NCI-H2081 (cell line): ENCODE results near the gene ADCYAP1.
"Not testable (repeated sequence)": the region's sequence is repeated elsewhere in the genome, so short reads cannot be mapped to it uniquely, and the experiment has no call there.

Experiments used
- DNase-seq, 2 experiments: peaks; one replicate each; lab custom pipeline; 2025; lab: John Stamatoyannopoulos, UW

Gene ADCYAP1

GRCh38 chr18:904218-905090 is at the start of gene ADCYAP1:
Gene ADCYAP1 (plus strand): TSS chr18:904871. CDS start chr18:905387, 516 bp downstream.
- no peak for DNase-seq

GRCh38 chr18:857986-858385 is 46.7 kb upstream of the ADCYAP1 start:
- no peak for DNase-seq

DNA sequence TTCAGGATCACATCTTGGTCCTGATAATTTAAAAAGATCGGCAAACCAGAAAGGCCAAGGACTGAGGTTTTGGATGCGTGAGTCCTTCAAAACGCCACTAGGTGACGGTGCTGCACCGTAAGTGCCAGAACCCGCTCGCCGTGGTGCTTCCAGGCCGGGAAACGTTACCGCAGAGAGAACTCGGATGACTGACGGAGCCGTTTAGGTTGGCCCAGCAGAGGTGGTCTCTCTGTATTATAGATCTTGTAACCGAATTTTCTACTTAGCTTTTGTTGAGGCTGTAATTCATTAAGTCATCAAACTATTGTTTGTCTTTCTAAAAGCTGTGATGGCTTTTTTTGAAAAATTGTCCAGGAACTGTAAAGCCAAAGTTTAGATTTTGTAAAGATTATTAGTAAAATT is 39.8 kb upstream of the ADCYAP1 start:
- peak; percentile 76 to 79 for DNase-seq

- no peak for DNase-seq
Observed at GRCh38 chr18:867257-867656, 37.4 kb upstream of the ADCYAP1 start.

DNA sequence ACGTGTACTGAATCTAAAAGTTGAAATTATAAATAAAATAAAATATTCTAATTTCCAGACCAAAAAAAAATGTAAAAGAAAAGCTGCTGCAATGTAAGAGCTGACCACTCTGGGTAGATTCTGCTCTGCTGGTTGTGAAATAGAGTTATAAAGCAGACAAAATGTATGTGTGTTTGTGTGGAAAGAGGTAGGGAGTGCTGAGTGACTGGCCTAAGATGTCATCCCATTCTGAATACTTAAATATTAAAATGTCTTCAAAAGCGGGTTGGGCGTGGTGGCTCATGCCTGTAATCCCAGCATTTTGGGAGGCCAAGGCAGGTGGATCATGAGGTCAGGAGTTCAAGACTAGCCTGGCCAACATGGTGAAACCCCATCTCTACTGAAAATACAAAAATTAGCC is 31.2 kb upstream of the ADCYAP1 start:
- DNase-seq = not testable (repeated sequence)

GRCh38 chr18:875912-876311 is 28.8 kb upstream of the ADCYAP1 start:
- no peak for DNase-seq

GRCh38 chr18:877238-877637 is 27.4 kb upstream of the ADCYAP1 start:
- DNase-seq = no peak

DNA sequence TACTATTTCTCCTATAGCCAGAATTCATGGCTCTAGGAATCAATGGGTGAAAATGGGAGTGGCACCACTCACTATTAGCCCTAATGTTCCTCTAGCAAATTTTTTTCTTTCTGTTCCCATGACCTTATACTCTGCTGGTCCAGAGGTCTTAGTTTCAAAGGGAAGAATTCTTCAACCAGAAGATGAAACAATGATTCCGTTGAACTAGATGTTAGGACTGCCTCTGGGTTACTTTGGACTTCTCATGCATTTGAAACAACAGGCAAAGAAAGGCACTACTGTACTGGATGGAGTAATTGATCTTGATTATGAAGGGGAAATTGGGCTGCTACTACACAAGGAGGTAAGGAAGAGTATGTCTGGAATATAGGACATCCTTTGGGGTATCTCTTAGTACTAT is 18.6 kb upstream of the ADCYAP1 start:
- no peak for DNase-seq

DNA sequence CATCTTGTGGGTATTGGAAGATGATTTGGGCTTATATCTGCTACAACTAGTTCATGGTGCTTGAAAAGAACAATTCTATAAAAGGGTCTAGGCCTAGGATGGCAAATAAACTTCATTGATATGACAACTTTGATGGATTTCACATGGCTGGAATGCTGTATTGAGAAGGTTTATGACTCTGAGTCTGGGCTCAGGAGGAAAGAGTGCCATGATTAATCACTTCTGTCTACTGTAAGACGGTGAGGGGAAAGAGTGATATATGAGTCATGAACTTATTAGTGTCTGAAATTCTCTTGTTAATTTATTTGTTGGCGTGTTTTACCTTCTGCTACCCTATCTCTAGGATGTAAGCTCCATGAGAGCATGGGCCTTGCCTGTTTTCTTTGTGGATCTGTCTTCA is 17.0 kb upstream of the ADCYAP1 start:
- no peak for DNase-seq

DNA sequence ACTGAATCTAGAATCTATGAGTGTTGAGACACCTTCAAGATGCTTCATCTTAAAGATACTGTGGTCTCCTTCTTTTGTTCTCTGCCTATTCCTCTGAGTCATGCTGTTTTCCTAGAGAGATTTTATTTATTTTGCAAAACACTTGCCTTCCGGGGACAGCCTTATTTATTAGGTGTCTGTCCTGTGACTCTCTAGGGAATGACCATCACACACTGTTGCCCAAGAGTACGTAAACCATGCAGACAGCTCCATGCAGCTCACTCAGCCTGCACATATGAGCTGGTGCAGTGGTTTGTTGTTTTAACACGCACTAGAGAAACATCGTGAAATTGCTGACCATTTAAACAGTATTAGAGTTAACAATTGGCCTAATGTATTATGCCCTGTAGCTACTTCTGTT is 12.4 kb upstream of the ADCYAP1 start:
- no peak for DNase-seq

DNA sequence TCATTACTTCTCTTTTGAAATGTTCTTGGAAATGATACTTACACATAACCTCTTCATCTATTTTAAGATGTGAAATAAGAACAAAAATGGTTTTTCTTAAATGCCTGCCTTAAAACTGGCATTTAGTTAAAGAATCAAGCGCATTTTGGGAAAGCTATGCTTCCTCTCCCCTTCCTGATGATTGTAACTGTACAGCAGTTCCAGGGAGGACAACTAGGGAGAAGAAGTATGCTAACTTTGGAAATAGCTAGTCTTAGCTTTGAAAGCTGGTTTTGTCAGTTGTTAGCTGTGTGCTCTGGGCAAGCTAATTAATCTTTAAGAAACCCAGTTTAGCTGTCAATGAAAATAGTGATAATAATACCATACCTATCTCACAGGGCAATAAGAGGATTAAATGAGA is 8.4 kb upstream of the ADCYAP1 start:
- no peak for DNase-seq

DNA sequence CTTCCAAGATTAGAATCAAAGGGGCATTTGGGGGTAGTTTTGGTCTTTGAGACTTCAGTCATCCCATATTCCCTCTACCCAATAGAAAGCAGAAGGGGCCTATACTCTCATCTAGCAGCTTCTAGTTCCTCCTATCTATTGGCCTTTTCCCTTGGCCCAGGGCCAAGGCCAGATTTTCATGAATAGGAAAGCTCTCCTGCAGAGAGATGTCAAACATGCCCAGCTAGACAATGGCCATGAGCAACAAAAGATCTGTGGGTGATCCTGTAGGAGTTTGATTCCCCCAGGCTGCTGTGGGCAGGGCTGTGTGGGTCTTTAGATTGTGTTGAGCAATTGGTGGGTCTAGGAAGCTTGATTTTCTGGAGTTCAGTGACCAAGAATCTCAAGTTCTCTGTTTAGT is 2.9 kb upstream of the ADCYAP1 start:
- DNase-seq = peak in 1 of 2 experiments; percentile 34

- DNase-seq = peak in 1 of 2 experiments; percentile 51
Observed at GRCh38 chr18:902229-902628, 2.4 kb upstream of the ADCYAP1 start.

GRCh38 chr18:903701-904100 is 970 bp upstream of the ADCYAP1 start:
- no peak for DNase-seq

- DNase-seq = no peak
Observed at GRCh38 chr18:905307-905947, 756 bp downstream of the ADCYAP1 start.

DNA sequence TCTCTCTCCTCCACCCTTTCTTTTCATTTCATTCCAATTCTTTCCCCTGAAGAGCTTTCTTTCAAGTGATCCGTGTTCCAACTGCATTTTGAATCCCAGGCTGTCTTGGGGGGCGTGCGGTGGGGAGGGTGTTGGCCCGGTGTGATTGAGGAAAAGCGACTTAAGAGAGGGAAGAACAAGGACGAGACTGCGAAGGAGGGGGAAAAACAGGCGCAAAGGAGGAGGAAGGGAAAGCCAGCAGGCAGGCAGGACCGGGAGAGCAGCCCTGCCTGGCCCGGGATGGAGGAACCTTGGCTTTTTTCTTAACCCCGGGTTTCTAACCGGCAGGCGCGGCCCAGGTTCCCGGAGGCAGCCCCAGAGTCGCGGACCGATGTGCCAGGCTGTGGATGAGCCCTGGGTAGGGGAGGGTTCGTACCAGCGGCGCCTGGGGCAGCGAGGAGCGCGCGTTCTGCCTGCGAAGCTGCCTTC is 1.3 kb downstream of the ADCYAP1 start:
- DNase-seq = no peak

DNA sequence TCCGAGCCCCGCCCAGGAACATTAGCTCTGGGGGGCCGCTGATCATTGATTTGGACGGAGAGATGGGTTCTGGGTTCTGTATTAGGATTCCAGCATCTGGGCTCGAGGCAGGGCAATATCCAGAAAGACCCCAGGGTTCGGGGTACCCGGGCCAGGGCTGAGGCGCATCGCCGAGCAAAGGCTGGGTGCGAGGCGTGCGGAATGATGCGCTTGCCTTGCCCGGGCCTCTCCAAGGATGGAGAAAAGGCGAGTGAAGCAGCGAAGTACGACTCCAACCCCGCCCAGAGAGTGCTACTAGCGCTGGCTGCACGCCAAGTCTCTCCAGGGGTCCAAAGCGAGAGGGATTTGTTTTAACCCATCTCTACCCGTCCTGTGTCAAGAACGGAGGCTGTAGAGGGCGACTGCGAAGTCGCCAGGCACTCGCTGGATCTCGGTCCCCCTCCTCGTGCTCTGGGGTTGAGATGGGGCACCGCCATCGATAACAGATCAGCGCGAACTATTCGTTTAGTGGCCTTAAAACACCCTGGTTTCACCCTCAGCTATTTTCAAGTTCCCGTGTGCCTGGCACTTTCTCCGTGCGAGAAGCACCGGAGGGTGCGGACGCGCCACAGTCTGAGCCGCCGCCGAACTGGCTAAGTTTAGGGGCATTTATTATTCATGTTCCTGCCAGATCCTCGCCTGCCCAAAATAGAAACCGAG is 1.9 kb downstream of the ADCYAP1 start:
- DNase-seq = peak; percentile 56 to 71

GRCh38 chr18:907115-907884 is 2.6 kb downstream of the ADCYAP1 start:
- peak; percentile 22 to 61 for DNase-seq

GRCh38 chr18:907885-908757 is 3.5 kb downstream of the ADCYAP1 start:
- DNase-seq = peak in 1 of 2 experiments; percentile 26

- DNase-seq = peak; percentile 28 to 51
Observed at GRCh38 chr18:908758-909724, 4.4 kb downstream of the ADCYAP1 start.
